Germinal center (tissue), 1 donor: ENCODE results near the gene THUMPD2.
"Not testable (repeated sequence)": the region's sequence is repeated elsewhere in the genome, so short reads cannot be mapped to it uniquely, and the experiment has no call there.

Source experiments
- DNase-seq: peaks from one replicate; pipeline ENCODE4 v3.0.0; 2012; ENCODE audit warnings: mixed read lengths, low spot score

THUMPD2 gene

DNA sequence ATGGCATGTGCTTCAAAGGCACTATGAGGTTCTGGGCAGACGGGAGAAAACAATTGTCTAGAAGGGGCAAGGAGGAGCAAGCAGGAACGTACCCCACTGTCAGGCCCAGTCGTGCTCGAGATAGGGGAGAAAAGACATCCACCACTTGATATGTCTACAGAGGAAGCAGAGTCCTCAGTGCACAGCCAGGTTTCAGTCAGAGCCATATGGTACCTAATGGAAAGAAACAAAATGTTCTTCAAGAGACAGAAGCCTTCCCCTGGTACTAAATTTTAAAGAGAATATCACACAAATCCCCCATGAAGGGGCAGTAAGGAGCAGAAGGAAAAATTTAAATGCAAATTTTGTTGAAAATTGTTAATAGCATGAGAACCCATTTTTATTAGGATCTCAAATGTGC lies 21.9 kb downstream of the THUMPD2 start:
- DNase-seq, result no peak

DNA sequence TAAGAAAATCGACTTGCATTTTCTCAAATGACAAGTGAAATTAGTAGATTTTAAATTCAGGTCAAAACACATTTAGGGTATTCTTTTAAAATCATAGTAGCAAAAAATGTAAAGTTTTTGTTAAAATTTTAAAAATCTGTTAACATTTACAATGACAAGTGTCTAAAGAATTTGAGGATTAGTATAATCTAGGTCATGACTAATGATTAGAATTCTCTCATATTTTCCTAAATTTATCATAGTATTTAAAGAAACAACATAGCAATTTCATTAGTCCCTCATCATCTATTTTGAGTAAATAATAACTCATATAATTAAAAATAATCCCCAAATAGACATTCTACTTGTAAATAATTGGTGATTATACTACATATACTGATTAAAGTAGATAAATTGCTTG lies 23.6 kb downstream of the THUMPD2 start:
- no peak for DNase-seq

DNA sequence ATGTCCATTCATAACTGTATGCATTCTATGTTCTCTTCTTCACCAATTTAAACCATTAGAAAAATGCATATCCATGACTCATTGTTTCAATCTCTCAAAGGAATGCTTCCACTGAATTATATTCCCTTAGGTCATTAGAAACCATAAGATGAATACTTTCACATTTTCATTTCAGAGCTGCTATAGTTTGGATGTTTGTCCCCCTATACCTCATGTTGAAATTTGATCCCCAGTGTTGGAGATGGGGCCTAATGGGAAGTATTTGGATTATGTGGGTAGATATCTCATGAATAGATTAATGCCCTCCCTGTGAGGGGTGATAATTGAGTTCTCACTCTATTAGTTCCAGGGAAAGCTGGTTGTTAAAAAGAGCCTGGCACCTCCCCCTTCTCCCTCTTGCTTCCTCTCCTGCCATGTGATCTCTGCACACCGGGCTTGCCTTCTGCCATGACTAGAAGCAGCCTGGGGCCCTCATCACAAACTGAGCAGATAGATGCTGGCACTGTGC lies 35.7 kb downstream of the THUMPD2 start:
- no peak for DNase-seq

DNA sequence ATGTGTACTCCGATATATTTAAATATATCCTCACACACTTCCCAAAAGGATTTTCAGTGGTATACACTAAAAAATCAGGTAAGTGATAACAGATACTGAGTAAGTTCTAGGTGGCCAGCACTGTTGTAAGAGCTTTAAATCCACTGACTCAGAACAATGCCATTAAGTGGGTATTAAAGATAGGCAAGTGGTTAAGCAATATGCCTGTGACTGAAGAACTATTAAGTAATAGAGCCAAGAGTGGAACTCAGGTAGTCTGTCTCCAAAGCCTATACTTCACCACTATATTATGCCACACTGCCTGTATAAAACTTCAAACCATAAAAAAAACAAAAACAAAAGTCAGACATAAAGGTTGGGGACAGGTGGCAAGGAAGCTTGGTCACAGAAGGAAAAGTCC lies 37.2 kb downstream of the THUMPD2 start:
- DNase-seq, result no peak

DNA sequence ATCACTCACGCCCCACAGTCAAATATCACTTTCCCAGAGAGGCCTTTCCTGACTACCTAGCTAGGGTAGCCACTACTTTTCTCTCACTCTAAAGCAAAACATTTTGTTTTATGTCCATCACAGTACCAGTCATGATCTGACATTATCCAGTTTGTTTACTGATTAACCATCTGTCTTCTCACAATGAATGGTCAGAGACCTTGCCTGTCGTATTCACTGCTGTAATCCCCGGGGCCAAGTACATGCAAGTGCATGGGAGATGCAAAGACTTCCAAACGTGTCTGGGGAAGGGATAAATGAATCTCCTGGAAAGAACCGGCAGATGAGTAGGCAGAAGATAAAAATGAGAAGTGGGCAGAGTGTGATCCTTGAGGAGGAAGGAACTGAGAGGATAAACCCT lies 39.7 kb downstream of the THUMPD2 start:
- DNase-seq, result no peak

DNA sequence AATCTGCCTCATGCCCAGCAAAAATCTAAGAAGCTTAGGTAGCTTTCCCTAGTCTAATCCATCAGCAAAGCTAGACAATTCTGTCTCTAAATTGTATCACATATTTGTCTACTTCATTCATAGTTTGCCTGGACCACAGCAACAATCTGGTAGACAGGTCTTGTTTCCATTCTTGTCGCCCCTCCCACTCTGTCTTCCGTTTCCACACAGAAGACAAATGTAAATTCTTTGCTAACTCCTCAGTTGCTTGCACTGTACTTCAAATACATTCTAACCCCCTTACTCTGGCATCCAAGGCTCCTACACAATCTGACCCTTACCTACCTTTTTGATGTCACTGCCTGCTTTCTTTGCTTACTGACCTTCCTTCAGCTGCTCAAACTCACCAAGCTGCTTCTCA lies 40.1 kb downstream of the THUMPD2 start:
- no peak for DNase-seq

- DNase-seq, result no peak
Observed at GRCh38 chr2:39737661-39738060, 41.4 kb downstream of the THUMPD2 start.

DNA sequence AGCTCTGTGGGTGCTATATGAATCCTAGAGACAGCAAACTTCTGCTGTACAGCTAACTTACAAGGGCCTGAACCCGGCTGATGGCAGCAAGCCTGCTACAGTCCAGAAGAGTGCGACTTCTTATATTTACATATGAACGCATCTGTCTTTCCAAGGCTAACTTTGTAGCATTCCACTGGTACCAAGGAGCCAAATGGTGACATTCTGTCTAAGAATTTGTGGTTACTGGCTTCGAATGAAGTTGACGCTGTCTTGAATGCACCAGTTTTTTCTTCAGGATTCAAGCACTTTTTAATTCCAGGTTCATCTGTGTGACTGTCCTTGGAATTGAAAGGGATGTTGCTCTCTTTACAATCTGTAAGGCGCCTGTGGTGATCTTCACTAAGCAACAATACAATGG lies 42.4 kb downstream of the THUMPD2 start:
- no peak for DNase-seq

DNA sequence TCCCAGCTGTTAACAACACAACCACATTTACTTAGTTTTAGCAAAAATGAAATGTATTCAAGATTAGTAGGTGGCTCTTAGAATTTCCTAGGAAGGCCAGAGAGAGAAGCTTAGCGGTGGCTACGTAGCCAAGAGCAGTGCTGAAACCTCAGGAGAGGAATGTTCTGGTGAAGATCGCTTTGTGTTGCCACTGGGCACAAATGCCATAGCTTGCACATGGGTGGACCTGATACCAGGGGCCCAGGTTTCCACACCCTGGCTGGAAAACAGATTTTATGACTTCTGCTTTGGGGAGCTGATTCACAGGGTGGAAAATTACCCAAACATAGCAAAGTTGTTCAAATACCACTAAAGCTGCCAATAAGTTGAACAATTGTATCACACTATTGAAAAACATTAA lies 43.4 kb downstream of the THUMPD2 start:
- DNase-seq, result no peak

GRCh38 chr2:39734445-39734844 lies 44.6 kb downstream of the THUMPD2 start:
- no peak for DNase-seq

- DNase-seq, result no peak
Observed at GRCh38 chr2:39733070-39733674, 45.9 kb downstream of the THUMPD2 start.

GRCh38 chr2:39732482-39732881 lies 46.6 kb downstream of the THUMPD2 start:
- no peak for DNase-seq

GRCh38 chr2:39731546-39731945 lies 47.5 kb downstream of the THUMPD2 start:
- DNase-seq, result no peak

DNA sequence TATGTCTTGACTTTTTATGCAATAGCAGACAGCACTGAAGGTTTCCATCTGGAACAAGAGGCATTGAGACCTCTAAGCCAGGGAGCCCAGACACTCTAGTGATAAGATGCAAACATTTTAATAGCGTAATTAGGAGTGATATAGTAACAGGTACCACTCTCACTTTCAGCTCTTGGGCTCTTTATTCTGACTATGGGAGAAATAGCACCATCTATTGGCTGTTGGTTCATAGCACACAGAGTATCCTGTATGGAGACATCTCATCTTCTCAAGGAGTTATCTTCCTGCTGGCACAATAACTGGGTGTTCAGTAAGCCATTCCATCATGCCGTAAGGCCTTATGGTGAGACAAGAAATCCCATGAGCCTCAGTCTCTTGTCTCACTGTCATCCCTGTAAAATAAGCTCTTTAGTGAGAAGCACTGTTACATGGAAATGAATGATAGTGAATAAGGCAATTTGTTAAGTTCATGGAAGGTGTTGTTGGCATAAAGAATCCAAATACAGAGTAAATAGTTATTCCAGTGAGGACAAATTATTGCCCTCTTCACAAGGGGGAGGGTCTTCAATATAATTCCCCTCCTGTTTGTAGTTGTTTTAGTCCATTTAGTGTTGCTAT lies 48.3 kb downstream of the THUMPD2 start:
- peak; percentile 21 for DNase-seq

DNA sequence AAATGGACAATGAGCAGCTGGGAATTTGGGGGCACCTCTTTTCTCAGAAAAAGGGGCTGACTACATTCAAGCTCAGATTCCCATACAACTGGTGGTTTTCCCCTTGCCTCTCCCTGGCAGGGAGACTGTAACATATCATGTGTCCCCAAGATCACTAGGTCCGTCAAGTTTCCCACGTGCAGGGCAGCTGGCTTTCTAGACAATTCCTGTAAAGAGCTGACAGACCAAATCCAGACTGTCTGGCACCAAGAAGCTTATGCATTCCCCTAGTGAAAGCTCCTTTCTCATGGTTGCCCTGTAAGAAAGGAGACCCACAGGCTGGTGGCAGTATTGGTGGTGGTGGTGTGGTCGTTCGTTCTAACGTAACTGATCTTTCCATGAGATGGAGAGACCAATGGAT lies 48.8 kb downstream of the THUMPD2 start:
- no peak for DNase-seq

GRCh38 chr2:39728941-39729351 lies 50.1 kb downstream of the THUMPD2 start:
- peak; percentile 50 for DNase-seq

DNA sequence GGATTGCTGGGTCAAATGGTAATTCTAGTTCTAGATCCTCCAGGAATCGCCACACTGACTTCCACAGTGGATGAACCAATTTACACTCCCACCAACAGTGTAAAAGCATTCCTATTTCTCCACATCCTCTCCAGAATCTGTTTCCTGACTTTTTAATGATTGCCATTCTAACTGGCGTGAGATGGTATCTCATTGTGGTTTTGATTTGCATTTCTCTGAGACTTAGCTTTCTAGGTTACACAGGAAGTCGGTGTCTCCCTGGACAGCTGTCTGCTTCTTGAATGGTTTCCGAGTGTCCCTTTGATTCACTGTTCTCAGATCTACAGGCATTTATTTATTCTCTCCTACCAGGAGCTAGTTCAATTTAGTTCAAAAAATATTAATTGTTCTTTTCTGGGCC lies 51.0 kb downstream of the THUMPD2 start:
- DNase-seq, result not testable (repeated sequence)

DNA sequence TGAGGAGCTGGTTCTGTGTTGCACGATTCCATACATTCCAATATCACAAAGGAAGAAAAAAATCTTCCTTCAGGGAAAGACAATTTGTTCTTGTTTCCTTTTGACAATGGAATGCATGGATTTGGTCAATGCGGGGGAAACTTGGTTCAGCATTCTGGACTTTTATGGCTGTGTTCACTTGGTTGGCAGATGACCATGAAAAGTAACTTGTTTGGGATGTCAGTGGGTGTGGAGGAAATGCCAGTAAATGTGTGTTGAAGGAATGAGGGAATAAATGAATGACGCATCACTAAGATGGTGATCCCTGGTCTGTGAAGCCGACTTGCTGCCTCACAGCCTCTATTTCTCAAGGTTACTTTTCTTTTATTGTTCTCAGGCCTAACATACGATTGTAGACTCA lies 53.7 kb downstream of the THUMPD2 start:
- no peak for DNase-seq

DNA sequence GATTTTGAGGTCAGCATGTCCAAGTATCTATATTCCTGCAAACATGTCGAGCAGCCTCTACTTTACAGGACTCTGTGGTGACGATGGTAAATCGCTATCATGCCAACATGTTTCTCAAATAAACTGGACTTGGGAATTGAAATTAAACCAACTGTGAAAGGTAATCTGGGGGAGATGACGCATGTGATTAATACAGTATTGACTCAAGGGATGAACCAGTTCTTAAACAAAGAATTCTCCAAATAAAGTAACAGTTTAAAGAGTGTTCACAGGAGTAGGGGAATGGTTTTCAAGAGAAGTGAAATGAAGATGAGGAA lies 54.3 kb downstream of the THUMPD2 start:
- no peak for DNase-seq

DNA sequence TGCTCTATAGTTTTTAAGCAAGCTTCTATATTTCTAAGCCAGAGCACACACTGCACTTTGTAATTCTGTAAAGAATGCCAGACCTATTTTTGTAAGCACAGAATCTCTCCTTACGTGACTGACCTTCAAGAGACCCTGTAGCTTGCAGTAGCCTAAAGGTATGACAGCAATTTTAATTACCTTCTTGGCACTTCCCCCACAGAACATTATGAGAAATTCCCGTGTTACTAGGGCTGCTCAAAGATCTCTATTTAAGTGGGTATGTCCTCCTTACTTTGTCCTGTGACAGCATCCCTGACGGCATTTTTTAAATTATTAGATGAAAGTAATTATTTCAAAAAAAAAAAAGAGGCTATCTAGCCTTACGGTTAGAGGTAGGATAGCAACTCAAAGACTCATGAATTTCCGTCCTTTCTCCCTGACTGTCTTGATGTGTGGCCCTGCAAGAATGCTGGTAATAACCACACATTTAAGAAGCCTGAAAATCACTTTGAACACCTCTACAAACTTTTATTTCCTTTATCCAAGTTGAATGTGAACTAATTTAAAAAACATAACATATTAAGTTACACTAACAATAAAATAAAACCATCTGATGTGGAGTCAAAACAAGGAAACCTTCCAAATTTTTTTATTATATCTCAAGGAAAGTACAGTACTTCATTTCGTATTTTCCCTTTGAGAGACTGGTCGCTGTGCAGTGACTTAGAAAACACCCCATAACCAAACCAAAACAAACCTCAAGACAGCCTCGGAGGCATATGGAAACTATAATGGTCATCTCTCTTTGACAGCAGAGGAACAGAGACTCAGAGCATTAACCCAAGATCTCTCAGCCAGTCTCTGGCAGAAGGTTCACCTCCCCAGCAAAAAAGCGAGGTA lies 54.9 kb downstream of the THUMPD2 start:
- no peak for DNase-seq

- DNase-seq, result no peak
Observed at GRCh38 chr2:39723497-39723896, 55.6 kb downstream of the THUMPD2 start.

- DNase-seq, result no peak
Observed at GRCh38 chr2:39720970-39721369, 58.1 kb downstream of the THUMPD2 start.

- DNase-seq, result no peak
Observed at GRCh38 chr2:39719317-39719716, 59.7 kb downstream of the THUMPD2 start.
